Measurements from ENCODE around the gene DAND5.

The DAND5 gene

DNA sequence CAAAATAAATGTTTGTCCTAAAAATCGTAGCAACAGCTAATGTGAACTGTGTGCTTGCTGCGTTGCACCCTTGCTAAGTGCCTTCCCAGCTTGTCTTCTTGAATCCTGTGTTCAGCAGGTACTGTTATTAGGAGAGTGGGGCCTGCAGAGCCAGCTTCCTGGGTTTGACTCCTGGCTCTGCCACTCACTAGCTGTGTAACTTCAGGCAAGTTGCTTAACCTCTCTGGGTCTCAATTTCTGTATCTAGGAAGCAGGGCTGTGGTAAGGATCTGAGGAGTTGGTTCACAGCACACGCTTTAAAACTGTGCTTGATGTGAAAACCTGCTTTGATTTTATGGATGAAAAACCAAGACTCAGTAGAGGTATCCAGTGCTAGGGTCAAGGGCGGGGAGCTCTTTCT, 35.9 kb downstream of the DAND5 start:
- no peak for DNase-seq (ENCODE audit: low spot score)
- no peak for TF ChIP-seq CTCF (IDR thresholded peaks at IDR 0.05; ENCODE audit: borderline replicate concordance, control extremely low read depth, extremely low read depth, insufficient read depth, missing control alignments)
- in situ Hi-C loops (cut with MboI; ENCODE audit: low sequenced_read_pairs, unreplicated experiment), result no loop called here

DNA sequence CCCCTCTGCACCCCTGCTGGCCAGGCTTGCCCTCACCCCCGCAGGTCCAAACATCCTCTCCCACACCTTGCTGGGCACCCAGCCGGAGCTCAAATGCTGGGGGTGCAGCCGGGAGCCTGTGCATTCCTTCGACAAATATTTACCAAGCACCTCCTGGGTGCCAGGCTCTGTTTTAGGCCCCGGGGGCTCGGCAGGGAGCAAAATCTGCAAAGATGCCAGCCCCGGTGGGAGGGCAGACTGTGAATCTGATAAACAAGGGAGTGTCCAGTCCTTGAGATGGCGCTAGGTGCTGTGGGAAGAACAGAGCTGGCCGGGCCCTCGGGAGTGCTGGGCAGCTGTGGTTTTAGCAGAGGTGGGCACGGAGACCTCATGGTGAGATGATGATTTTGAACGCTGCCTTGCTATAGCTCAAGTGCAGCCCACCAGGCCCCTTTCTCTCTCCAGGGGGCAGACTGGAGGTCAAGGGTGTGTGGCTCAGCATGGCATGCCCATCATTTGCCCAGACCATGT, 36.5 kb downstream of the DAND5 start:
- no peak for DNase-seq (ENCODE audit: low spot score)
- TF ChIP-seq CTCF (IDR thresholded peaks at IDR 0.05; ENCODE audit: borderline replicate concordance, control extremely low read depth, extremely low read depth, insufficient read depth, missing control alignments), result no peak
- in situ Hi-C loops (cut with MboI; ENCODE audit: low sequenced_read_pairs, unreplicated experiment), result no loop called here

- TF ChIP-seq CTCF (IDR thresholded peaks at IDR 0.05; ENCODE audit: borderline replicate concordance, control extremely low read depth, extremely low read depth, insufficient read depth, missing control alignments), result no peak
- in situ Hi-C loops (cut with MboI; ENCODE audit: low sequenced_read_pairs, unreplicated experiment), result no loop called here
- no peak for DNase-seq (ENCODE audit: low spot score)
Observed at GRCh38 chr19:13006431-13007281, 37.3 kb downstream of the DAND5 start.

DNA sequence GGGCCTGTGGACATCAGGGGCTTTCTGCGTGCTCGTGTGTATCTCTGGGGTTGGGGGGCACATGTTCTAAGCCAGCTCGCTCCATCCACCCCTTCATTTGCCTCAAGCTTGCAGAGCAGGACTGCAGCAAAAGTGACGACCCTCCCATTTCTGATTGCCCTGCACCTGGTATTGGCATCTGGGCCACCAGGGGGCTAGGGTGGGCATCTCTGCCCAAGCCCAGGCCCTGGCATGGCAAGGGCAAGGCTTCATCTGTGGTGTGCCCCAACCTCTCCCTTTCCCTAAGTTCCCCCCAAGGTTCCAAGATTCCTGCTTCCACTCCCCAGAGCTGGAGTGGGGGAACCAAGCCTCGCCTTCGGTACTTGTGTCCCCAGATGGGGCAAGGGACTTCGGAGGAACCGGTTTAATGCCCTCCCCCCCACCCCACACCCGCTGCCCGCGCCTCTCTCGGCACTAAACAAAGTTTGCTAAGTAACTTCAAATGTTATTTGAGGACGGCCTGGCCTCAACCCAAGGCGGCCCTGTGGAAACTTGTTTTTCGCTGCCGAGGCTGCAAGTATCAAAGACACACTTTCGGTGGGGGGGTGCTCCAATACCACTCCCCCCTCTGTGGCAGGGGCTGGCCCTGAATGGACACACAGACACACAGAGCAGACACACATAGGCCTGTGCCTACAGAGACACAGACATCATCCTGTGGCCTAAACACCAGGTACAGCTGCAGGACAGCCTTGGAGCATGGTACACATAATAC, 38.1 kb downstream of the DAND5 start:
- no peak for TF ChIP-seq CTCF (IDR thresholded peaks at IDR 0.05; ENCODE audit: borderline replicate concordance, control extremely low read depth, extremely low read depth, insufficient read depth, missing control alignments)
- in situ Hi-C loops (cut with MboI; ENCODE audit: low sequenced_read_pairs, unreplicated experiment), result no loop called here
- no peak for DNase-seq (ENCODE audit: low spot score)

DNA sequence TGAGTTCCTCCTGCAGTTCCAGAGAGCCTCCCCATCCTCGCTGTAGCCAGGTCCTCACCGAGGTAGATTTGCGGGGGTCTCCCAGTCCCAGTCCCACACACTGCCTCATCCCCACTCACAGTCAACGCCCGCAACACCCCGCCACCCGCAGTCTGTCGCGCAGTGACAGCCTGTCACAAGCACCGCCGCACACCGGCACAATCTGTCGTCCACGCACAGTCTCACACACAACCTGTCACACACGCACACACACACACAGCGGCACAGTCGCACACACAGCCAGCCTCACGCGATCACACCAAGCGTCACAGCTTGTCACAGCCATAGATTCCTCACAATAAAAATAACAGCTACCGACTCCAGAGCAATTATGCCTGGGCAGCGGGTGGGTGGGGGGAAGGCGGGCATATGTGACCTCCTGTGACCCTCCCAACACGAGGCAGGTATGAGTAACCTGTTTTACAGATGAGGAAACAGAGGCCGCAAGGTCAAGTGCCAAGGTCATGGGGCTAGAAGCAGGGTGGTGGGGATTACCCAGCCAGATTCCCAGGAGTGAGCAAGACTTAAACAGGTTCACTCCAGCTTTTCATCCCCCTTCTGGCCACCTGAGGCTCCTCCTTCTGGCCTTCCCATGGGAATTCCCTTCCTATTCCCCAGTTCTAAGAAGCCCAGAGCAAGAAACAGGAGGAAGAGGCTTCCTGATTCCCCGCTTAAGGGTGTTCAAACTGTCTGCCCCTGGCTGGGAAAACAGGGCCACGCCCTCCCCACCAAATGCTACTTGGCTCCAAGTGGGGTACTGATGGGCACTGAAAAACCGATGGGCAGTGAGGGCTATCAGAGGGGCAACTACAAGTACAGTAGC, 39.8 kb downstream of the DAND5 start:
- in situ Hi-C loops (cut with MboI; ENCODE audit: low sequenced_read_pairs, unreplicated experiment), result no loop called here
- TF ChIP-seq CTCF (IDR thresholded peaks at IDR 0.05; ENCODE audit: borderline replicate concordance, control extremely low read depth, extremely low read depth, insufficient read depth, missing control alignments), result no peak
- DNase-seq (ENCODE audit: low spot score), result no peak

All from GM13976 (cell line).